Measurements from ENCODE around the gene SBF1. TPM values are rescaled to one million over a fixed set of nuclear protein-coding genes. Genes with fewer than 3 reads are reported as not detected.

Gene SBF1
- total RNA-seq, 1 experiment from 2014 or later, result 82.1 TPM

DNA sequence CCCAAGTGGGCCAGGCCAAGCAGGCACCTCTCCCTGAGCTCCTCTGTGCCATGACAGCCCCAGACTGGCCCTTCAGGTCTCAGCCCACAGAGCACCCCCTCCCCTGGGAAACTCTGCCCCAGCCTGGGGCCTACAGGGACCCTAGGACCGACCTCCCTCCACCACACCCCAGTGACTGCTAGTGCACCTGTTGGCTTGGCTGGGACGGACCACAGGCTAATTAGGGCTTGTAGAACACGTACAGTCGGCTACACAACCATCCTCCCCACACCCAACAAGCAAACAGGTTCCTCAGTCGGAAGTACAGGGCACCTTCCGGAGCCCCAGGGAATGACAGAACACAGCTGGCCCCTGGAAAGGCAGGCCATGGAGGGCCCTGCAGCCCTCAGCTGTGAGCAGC is 4.3 kb downstream of the SBF1 start:
- peak overlapping the region; percentile 59 for H3K27ac Mint-ChIP-seq (ENCODE audit: low read depth, unreplicated experiment)
- BruUV-seq (replicated peaks), result no TSS peak
- peaks cover 24% of the 10 kb centered on the region for H3K4me1 Mint-ChIP-seq (ENCODE audit: insufficient read depth, unreplicated experiment)
- H3K9me3 Mint-ChIP-seq (ENCODE audit: unreplicated experiment), result no peaks in the 10 kb centered on the region
- intact Hi-C loops (cut with micrococcal nuclease), result no loop called here
- ChIA-PET POLR2A (interaction anchor here (1.0 to 1.9 kb wide), 3 partner anchors 37 to 61 kb away, joined by 3 to 7 read pairs (median 4); partner anchors contain the start of genes LMF2, NCAPH2 and SCO2), CTCF (interaction anchor here (0.6 to 1.6 kb wide), 3 partner anchors 26 to 144 kb away, joined by 3 to 4 read pairs (median 3); partner anchors contain the start of gene DENND6B)
- DNase-seq (ENCODE audit: unreplicated experiment), result no peak
- H3K4me3 Mint-ChIP-seq (ENCODE audit: unreplicated experiment), result no peak overlapping the region
- H3K36me3 Mint-ChIP-seq (ENCODE audit: insufficient read depth, unreplicated experiment), result peaks cover 32% of the 10 kb centered on the region
- no peaks in the 10 kb centered on the region for H3K27me3 Mint-ChIP-seq (ENCODE audit: insufficient read depth, unreplicated experiment)
- TF ChIP-seq, protein P1, sequence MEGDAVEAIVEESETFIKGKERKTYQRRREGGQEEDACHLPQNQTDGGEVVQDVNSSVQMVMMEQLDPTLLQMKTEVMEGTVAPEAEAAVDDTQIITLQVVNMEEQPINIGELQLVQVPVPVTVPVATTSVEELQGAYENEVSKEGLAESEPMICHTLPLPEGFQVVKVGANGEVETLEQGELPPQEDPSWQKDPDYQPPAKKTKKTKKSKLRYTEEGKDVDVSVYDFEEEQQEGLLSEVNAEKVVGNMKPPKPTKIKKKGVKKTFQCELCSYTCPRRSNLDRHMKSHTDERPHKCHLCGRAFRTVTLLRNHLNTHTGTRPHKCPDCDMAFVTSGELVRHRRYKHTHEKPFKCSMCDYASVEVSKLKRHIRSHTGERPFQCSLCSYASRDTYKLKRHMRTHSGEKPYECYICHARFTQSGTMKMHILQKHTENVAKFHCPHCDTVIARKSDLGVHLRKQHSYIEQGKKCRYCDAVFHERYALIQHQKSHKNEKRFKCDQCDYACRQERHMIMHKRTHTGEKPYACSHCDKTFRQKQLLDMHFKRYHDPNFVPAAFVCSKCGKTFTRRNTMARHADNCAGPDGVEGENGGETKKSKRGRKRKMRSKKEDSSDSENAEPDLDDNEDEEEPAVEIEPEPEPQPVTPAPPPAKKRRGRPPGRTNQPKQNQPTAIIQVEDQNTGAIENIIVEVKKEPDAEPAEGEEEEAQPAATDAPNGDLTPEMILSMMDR (IDR thresholded peaks at IDR 0.05; ENCODE audit: unreplicated experiment), result no peak

DNA sequence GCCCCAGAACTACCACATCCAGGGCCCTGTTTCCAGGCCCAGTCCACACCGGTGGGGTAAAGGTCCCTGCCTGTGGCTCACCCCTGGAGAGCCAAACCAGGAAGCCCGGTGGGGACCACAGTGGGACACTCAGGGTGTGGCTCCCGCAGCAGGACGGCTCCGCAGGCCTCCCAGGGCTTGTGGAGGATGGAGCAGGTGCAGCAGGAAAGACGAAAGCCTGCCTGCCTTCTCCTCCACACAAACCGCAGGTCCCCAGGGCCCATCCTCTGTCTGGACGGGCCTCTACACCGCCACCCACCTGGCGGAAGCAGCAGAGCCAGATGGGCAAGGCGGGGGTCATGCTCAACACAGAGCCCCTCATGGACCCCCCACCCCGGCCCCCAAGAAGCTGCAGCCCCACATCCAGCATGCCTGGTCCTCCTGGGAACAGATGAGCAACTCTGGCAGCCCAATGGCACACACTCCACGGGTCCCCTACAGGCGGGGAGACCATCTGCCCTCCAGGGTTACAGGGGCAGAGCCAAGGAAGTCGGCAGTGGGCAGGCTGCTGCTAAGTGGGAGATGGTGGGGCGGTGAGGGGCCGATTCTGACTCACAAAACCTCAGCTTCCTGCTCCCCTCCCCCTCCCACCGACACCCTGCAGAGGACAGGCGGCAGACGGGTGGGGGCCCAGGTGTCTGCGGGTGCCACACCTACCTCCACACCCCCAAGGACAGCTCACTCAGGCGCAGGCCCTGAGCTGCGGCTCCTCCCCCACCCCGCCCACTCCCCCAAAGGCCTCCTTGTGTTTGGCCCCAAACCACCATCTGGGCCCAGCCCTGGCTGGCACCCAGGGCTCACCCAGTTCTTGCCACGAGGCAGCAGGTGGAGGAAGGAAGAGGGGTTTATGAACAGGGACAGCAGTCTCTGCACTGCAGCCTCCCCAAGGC is 5.2 kb downstream of the SBF1 start:
- ChIA-PET POLR2A (interaction anchor here (0.8 to 1.9 kb wide), 5 partner anchors 13 to 62 kb away, joined by 3 to 7 read pairs (median 3); partner anchors contain the start of genes LMF2, NCAPH2 and SCO2), CTCF (interaction anchor here (0.6 to 1.6 kb wide), 5 partner anchors 25 to 41 kb away, joined by 3 to 4 read pairs (median 4); no protein-coding TSS in a partner anchor)
- Mint-ChIP-seq H3K36me3 (ENCODE audit: insufficient read depth, unreplicated experiment) (peaks cover 32% of the 10 kb centered on the region), H3K27ac (ENCODE audit: low read depth, unreplicated experiment) (peak overlapping the region; percentile 59), H3K27me3 (ENCODE audit: insufficient read depth, unreplicated experiment) (no peaks in the 10 kb centered on the region), H3K4me1 (ENCODE audit: insufficient read depth, unreplicated experiment) (peaks cover 24% of the 10 kb centered on the region), H3K4me3 (ENCODE audit: unreplicated experiment) (peak overlapping the region; percentile 16), H3K9me3 (ENCODE audit: unreplicated experiment) (no peaks in the 10 kb centered on the region)
- no TSS peak for BruUV-seq (replicated peaks)
- intact Hi-C loops (cut with micrococcal nuclease), result no loop called here
- TF ChIP-seq, protein P1 (IDR thresholded peaks at IDR 0.05; ENCODE audit: unreplicated experiment), result no peak
- DNase-seq (ENCODE audit: unreplicated experiment), result peak; percentile 82

DNA sequence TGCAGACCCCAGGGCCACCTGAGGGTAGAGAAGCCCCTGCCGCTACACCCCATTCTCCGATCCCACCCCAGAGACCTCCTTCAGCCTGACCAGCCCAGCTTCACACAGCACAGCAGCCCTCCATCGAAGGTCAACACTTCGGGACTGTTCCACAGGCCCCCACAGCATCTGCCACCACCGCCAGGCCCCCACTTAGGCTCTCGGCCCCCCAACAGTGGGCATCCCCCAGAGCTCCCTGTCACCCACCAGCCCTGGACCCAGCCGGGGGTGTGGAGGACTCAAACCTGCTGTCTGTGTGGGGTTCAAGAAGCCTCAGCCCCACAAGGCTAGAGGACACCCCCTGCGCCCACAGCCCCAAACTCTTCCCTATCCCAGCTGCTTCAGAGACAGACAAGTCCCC is 6.2 kb downstream of the SBF1 start:
- Mint-ChIP-seq H3K27ac (ENCODE audit: low read depth, unreplicated experiment) (no peak overlapping the region), H3K36me3 (ENCODE audit: insufficient read depth, unreplicated experiment) (peaks cover 30% of the 10 kb centered on the region), H3K27me3 (ENCODE audit: insufficient read depth, unreplicated experiment) (no peaks in the 10 kb centered on the region), H3K4me3 (ENCODE audit: unreplicated experiment) (no peak overlapping the region), H3K4me1 (ENCODE audit: insufficient read depth, unreplicated experiment) (peaks cover 18% of the 10 kb centered on the region), H3K9me3 (ENCODE audit: unreplicated experiment) (no peaks in the 10 kb centered on the region)
- ChIA-PET CTCF (interaction anchor here (0.6 to 1.1 kb wide), 5 partner anchors 10 to 145 kb away, joined by 3 to 6 read pairs (median 4); no protein-coding TSS in a partner anchor), POLR2A (interaction anchor here (0.8 to 1.2 kb wide), 3 partner anchors 10 to 25 kb away, joined by 3 read pairs; no protein-coding TSS in a partner anchor)
- intact Hi-C loops (cut with micrococcal nuclease), result no loop called here
- no TSS peak for BruUV-seq (replicated peaks)
- no peak for DNase-seq (ENCODE audit: unreplicated experiment)
- TF ChIP-seq, protein P1 (IDR thresholded peaks at IDR 0.05; ENCODE audit: unreplicated experiment), result no peak
